VCaP (cell line): ENCODE data around the gene SH3BP2.

Experiments used
- H3K27ac ChIP-seq: fragments of 450-650 bp; 2 replicates; pipeline ENCODE4 v1.5.1; 2017
- CTCF ChIP-seq: fragments of 450-650 bp; conservative IDR thresholded peaks from 2 replicates; pipeline ENCODE4 v1.5.1; 2017; ENCODE audit warnings: mild to moderate bottlenecking, moderate library complexity

Gene SH3BP2

GRCh38 chr4:2750719-2751605 is 41.9 kb upstream of the SH3BP2 start:
- no peak overlapping the region for H3K27ac ChIP-seq

GRCh38 chr4:2753436-2753835 is 39.4 kb upstream of the SH3BP2 start:
- no peak for TF ChIP-seq CTCF
- H3K27ac ChIP-seq, result peak overlapping the region; percentile 40

More at GRCh38 chr4:2750719-2751605, 41.9 kb upstream of the SH3BP2 start:
- no peak for TF ChIP-seq CTCF

- peak overlapping the region; percentile 82 for H3K27ac ChIP-seq
- TF ChIP-seq CTCF, result no peak
These were observed 37.8 kb upstream of the SH3BP2 start for GRCh38 chr4:2754848-2755819.

- H3K27ac ChIP-seq, result peak within 1 kb of the TSS; percentile 82
- TF ChIP-seq CTCF, result peak; percentile 29; the same call in 1 of the 2 replicates
These were observed 36.8 kb upstream of the SH3BP2 start, which contains the start of gene TNIP2 for GRCh38 chr4:2755821-2756690. TNIP2 (minus strand) TSS chr4:2756336; CDS start chr4:2756289, 47 bp downstream.

- no peak for TF ChIP-seq CTCF
- H3K27ac ChIP-seq, result peak overlapping the region; percentile 82; the same call in 1 of the 2 replicates
These were observed 36.1 kb upstream of the SH3BP2 start for GRCh38 chr4:2756691-2757350.

GRCh38 chr4:2757426-2757825 is 35.5 kb upstream of the SH3BP2 start:
- TF ChIP-seq CTCF, result no peak

More at GRCh38 chr4:2757426-2757825, 35.5 kb upstream of the SH3BP2 start:
- no peak overlapping the region for H3K27ac ChIP-seq
